Smooth muscle cell (in vitro differentiated cells): ENCODE data around the gene ADAMTS14. TPM values are rescaled to one million over a fixed set of nuclear protein-coding genes. Genes with fewer than 3 reads are reported as not detected.

Experiments used
- DNase-seq: peaks from one replicate; lab custom pipeline; 2025; ENCODE audit not compliant: unreplicated experiment; lab: John Stamatoyannopoulos, UW
- H2AFZ ChIP-seq: fragments of 200-600 bp; sonication (generic); 2 replicates; pipeline ENCODE4 v1.6.0; 2016; ENCODE audit warnings: antibody characterized with exemption, low read depth, mild to moderate bottlenecking
- H3F3A ChIP-seq: fragments of 200-600 bp; sonication (generic); 2 replicates; pipeline ENCODE4 v1.6.0; 2017; ENCODE audit warnings: antibody characterized with exemption, low read depth
- H3K27ac ChIP-seq: fragments of 200-600 bp; sonication (generic); 2 replicates; pipeline ENCODE4 v1.5.1; 2016; ENCODE audit warnings: low read depth, mild to moderate bottlenecking
- H3K27me3 ChIP-seq: fragments of 200-600 bp; sonication (generic); 2 replicates; pipeline ENCODE4 v1.6.1; 2016; ENCODE audit warnings: low read depth, mild to moderate bottlenecking
- H3K36me3 ChIP-seq: fragments of 200-600 bp; sonication (generic); 2 replicates; pipeline ENCODE4 v1.5.1; 2016; ENCODE audit warnings: low read depth
- H3K4me1 ChIP-seq: fragments of 200-600 bp; sonication (generic); 2 replicates; pipeline ENCODE4 v1.5.1; 2016; ENCODE audit warnings: low read depth
- H3K4me2 ChIP-seq: fragments of 200-600 bp; sonication (generic); 2 replicates; pipeline ENCODE4 v1.6.0; 2016; ENCODE audit warnings: mild to moderate bottlenecking
- H3K4me3 ChIP-seq: fragments of 200-600 bp; sonication (generic); 2 replicates; pipeline ENCODE4 v1.5.1; 2016; ENCODE audit warnings: mild to moderate bottlenecking
- H3K79me2 ChIP-seq: fragments of 200-600 bp; sonication (generic); 2 replicates; pipeline ENCODE4 v1.6.0; 2016; ENCODE audit warnings: low read depth, mild to moderate bottlenecking
- H3K9ac ChIP-seq: fragments of 200-600 bp; sonication (generic); 2 replicates; pipeline ENCODE4 v1.6.0; 2016; ENCODE audit warnings: low read depth
- H3K9me3 ChIP-seq: fragments of 200-600 bp; sonication (generic); replicated peaks from 2 replicates; pipeline ENCODE4 v1.5.1; 2016; ENCODE audit warnings: low read depth
- H4K20me1 ChIP-seq: fragments of 200-600 bp; sonication (generic); 2 replicates; pipeline ENCODE4 v1.6.0; 2016; ENCODE audit warnings: low read depth
- WGBS: methylation state at CpG from one replicate; pipeline ENCODE4 v1.1.7; 2016; ENCODE audit warnings: low lambda C conversion rate; 5-methylcytosine and 5-hydroxymethylcytosine counted together
- polyA plus RNA-seq: library from polyadenylated mRNA; unstranded; fragments of >200 nt; fragmentation: Nextera tagmentation; extraction: Ambion mirVana; gene quantifications from 2 replicates; pipeline ENCODE4 v1.2.1, GENCODE V29; 2016
- total RNA-seq: library from RNA; depleted of rRNA; stranded (reverse); fragments of >200 nt; gene quantifications from 2 replicates; pipeline ENCODE4 v1.2.3, GENCODE V29; 2014
- TF ChIP-seq, protein P1 (sequence below): fragments of 200-600 bp; sonication (generic); IDR thresholded peaks from 2 replicates; pipeline ENCODE4 v1.5.1; 2017; ENCODE audit warnings: borderline replicate concordance, mild to moderate bottlenecking, antibody characterized with exemption; ENCODE audit not compliant: insufficient read depth, poor library complexity, severe bottlenecking

ADAMTS14 gene
- total and polyA plus RNA-seq, 2 experiments from 2014 or later = 6.3 to 10.1 TPM

- Histone ChIP-seq H3K27me3 (no peaks in the 10 kb centered on the region), H3K4me1 (no peaks in the 10 kb centered on the region), H3K36me3 (no peaks in the 10 kb centered on the region), H3K9ac (no peak overlapping the region), H3K79me2 (no peaks in the 10 kb centered on the region), H3K4me3 (no peak overlapping the region), H4K20me1 (no peaks in the 10 kb centered on the region), H3K9me3 (no peaks in the 10 kb centered on the region), H3F3A (no peaks in the 10 kb centered on the region), H2AFZ (no peak overlapping the region), H3K4me2 (no peak overlapping the region), H3K27ac (no peak overlapping the region)
- TF ChIP-seq, protein P1, sequence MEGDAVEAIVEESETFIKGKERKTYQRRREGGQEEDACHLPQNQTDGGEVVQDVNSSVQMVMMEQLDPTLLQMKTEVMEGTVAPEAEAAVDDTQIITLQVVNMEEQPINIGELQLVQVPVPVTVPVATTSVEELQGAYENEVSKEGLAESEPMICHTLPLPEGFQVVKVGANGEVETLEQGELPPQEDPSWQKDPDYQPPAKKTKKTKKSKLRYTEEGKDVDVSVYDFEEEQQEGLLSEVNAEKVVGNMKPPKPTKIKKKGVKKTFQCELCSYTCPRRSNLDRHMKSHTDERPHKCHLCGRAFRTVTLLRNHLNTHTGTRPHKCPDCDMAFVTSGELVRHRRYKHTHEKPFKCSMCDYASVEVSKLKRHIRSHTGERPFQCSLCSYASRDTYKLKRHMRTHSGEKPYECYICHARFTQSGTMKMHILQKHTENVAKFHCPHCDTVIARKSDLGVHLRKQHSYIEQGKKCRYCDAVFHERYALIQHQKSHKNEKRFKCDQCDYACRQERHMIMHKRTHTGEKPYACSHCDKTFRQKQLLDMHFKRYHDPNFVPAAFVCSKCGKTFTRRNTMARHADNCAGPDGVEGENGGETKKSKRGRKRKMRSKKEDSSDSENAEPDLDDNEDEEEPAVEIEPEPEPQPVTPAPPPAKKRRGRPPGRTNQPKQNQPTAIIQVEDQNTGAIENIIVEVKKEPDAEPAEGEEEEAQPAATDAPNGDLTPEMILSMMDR = no peak
- no peak for DNase-seq
- WGBS = 69% methylated on average over 11 of the region's 11 CpGs
Measured at GRCh38 chr10:70680899-70681730, 8.8 kb downstream of the ADAMTS14 start.

GRCh38 chr10:70681731-70682005 is 9.4 kb downstream of the ADAMTS14 start:
- H3K9me3 ChIP-seq = no peaks in the 10 kb centered on the region
- no peaks in the 10 kb centered on the region for H3K4me1 ChIP-seq
- no peak for DNase-seq
- no peak overlapping the region for H2AFZ ChIP-seq
- H3K79me2 ChIP-seq = no peaks in the 10 kb centered on the region
- no peak overlapping the region for H3K27ac ChIP-seq
- WGBS = 71% methylated on average over 2 of the region's 2 CpGs
- no peak overlapping the region for H3K4me2 ChIP-seq
- H3K4me3 ChIP-seq = no peak overlapping the region
- H4K20me1 ChIP-seq = no peaks in the 10 kb centered on the region
- no peaks in the 10 kb centered on the region for H3K36me3 ChIP-seq
- H3F3A ChIP-seq = no peaks in the 10 kb centered on the region
- no peaks in the 10 kb centered on the region for H3K27me3 ChIP-seq
- H3K9ac ChIP-seq = no peak overlapping the region
- TF ChIP-seq, protein P1 = no peak

DNA sequence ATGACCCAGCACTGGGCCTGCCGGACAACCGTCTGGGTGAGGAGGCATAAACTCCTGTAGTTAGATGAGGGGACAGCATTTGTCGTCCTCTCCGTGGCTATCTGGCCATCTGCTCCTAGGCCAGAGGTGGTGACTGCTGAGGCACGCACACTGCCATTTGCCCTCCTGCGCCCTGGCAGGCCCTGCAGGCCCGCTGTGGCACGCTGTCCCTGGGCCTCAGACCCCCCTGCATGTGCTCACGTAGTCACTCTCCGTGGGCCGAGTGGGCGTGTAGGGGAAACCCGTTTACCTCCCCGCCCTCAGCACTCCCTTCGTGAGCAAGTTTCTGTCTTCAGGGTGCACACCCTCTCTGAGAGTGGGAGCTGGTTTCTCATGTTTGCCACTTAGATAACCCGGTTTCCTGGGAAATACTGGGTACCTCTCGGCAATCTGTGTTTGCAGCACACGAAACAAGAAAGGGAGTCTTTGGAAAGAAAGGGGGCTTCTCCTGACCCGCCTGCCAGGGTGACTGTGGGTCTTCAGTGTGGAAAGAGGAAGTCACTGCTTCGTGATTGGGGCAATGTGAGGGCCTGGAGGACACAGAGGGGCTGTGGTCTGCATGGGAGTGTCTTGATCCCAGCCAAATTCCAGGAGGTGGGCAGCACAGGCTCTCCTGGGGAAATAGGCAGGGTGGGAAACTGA is 10.8 kb downstream of the ADAMTS14 start:
- no peaks in the 10 kb centered on the region for H3F3A ChIP-seq
- H3K9ac ChIP-seq = no peak overlapping the region
- 83% methylated on average over 20 of the region's 20 CpGs for WGBS
- H3K79me2 ChIP-seq = no peaks in the 10 kb centered on the region
- no peaks in the 10 kb centered on the region for H4K20me1 ChIP-seq
- H3K9me3 ChIP-seq = no peaks in the 10 kb centered on the region
- H3K36me3 ChIP-seq = no peaks in the 10 kb centered on the region
- H2AFZ ChIP-seq = no peak overlapping the region
- H3K27me3 ChIP-seq = no peaks in the 10 kb centered on the region
- H3K27ac ChIP-seq = no peak overlapping the region
- TF ChIP-seq, protein P1 = no peak
- no peak overlapping the region for H3K4me3 ChIP-seq
- no peak overlapping the region for H3K4me2 ChIP-seq
- DNase-seq = no peak
- no peaks in the 10 kb centered on the region for H3K4me1 ChIP-seq
